ENCODE measurements around the gene GPR37L1.
"Not testable (repeated sequence)": the region's sequence is repeated elsewhere in the genome, so short reads cannot be mapped to it uniquely, and the experiment has no call there.

Gene GPR37L1

DNA sequence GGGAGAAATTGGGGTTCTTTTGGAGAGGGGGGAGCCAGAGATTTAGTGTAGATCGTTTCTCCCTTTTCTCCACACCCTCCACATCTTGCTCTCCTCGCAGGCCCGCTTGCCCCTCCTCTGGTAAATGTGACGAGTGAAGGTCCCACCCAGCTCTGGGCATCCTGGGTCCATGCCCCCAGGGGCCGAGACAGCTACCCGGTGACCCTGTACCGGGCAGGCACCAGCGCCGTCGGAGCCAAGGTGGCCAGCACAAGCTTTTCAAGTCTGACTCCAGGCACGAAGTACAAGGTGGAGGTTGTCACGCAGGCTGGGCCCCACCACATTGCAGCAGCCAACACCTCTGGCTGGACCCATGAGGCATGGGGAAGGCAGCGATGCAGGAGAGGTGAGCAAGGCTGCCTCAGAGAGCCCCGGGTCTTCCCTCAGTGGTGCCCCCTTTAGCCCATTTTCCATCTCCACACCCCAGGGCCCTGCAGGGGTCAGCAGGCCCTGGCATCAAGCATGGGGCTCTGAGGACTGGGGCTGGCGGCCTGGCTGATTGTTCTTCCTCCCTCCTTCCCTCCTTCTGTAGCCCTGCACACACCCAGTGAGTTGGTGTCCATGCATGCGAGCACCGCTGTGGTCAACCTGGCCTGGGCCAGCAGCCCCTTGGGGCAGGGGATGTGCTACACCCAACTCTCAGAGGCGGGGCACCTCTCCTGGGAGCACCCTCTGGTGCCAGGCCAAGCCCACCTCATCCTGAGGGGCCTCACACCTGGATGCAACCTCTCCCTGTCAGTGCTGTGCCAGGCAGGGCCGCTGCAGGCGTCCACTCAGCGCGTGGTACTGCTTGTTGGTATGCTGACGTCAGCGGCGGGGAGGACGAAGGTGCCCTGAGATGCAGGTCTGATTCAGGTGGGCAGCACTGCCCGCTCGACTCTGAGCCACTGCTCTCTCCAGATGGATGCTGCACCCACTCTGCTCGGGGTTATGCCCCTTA lies 54.5 kb downstream of the GPR37L1 start:
- Histone ChIP-seq H3K4me2 (ENCODE audit: low read length) (no peak overlapping the region), H3K79me2 (ENCODE audit: control insufficient read depth, low read length) (no peaks in the 10 kb centered on the region), H4K20me1 (ENCODE audit: control insufficient read depth, insufficient read depth, low read depth, low read length) (no peaks in the 10 kb centered on the region), H3K4me1 (ENCODE audit: control insufficient read depth, low read length) (no peaks in the 10 kb centered on the region), H3K36me3 (ENCODE audit: control insufficient read depth, low read length) (no peaks in the 10 kb centered on the region), H3K27me3 (ENCODE audit: control insufficient read depth, low read length) (peaks cover 5% of the 10 kb centered on the region), H3K4me3 (ENCODE audit: low read length) (no peak overlapping the region), H3K27ac (ENCODE audit: low read depth, low read length) (no peak overlapping the region), H3K9me3 (ENCODE audit: control insufficient read depth, insufficient read depth, low read length) (no peaks in the 10 kb centered on the region), H3K9me2 (replicated peaks; ENCODE audit: control insufficient read depth, low read length) (no peaks in the 10 kb centered on the region), H3F3A (ENCODE audit: control insufficient read depth, insufficient read depth) (no peaks in the 10 kb centered on the region)
- no peak for TF ChIP-seq EZH2phosphoT487 (IDR thresholded peaks at IDR 0.05; ENCODE audit: borderline replicate concordance, low read length)
- TF ChIP-seq, protein P1, sequence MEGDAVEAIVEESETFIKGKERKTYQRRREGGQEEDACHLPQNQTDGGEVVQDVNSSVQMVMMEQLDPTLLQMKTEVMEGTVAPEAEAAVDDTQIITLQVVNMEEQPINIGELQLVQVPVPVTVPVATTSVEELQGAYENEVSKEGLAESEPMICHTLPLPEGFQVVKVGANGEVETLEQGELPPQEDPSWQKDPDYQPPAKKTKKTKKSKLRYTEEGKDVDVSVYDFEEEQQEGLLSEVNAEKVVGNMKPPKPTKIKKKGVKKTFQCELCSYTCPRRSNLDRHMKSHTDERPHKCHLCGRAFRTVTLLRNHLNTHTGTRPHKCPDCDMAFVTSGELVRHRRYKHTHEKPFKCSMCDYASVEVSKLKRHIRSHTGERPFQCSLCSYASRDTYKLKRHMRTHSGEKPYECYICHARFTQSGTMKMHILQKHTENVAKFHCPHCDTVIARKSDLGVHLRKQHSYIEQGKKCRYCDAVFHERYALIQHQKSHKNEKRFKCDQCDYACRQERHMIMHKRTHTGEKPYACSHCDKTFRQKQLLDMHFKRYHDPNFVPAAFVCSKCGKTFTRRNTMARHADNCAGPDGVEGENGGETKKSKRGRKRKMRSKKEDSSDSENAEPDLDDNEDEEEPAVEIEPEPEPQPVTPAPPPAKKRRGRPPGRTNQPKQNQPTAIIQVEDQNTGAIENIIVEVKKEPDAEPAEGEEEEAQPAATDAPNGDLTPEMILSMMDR (IDR thresholded peaks at IDR 0.05; ENCODE audit: low read depth, low read length, poor library complexity, severe bottlenecking) = peak; percentile 14

DNA sequence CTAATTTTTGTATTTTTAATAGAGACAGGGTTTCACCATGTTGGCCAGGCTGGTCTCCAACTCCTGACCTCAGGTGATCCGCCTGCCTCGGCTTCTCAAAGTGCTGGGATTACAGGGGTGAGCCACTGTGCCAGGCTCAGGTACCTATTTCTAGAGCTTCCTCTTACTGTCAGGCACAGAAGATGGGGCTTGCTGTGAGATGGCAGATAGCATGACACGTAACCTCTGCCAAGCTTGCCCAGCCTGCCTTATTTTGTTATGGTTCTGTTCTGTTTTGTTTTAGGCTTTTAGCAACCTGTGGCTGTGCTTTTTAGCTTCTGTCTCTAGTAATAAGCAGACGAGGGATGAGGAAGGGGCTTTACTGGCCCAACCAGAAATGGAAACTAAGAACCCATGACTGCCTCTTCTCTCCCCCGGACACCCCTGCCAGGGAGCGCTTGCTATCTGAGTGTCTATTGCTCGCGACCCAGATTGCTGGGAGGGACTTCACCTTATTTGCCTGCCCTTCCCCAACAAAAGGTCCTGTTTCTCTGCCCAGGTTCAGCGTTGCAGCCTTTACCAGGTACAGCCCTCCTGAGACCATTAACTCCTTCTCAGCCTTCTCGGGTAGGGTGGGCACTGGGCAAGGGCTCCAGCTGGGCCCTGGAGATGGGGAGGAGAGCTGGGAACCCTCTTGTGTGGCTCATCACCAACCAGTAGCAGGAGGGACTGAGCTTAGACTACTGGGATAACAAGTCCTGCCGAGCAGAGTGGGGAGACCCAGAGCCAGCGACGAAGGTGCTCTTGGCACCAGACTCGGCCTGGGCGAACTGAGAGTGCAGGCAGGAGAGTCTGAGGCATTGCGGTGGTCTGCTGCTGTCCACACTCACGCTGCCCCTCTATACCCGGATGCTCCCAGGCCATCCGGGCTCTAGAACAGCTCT lies 57.4 kb downstream of the GPR37L1 start:
- no peaks in the 10 kb centered on the region for H3F3A ChIP-seq (ENCODE audit: control insufficient read depth, insufficient read depth)
- H4K20me1 ChIP-seq (ENCODE audit: control insufficient read depth, insufficient read depth, low read depth, low read length) = no peaks in the 10 kb centered on the region
- H3K9me3 ChIP-seq (ENCODE audit: control insufficient read depth, insufficient read depth, low read length) = no peaks in the 10 kb centered on the region
- TF ChIP-seq, protein P1 (IDR thresholded peaks at IDR 0.05; ENCODE audit: low read depth, low read length, poor library complexity, severe bottlenecking) = no peak
- no peak for TF ChIP-seq EZH2phosphoT487 (IDR thresholded peaks at IDR 0.05; ENCODE audit: borderline replicate concordance, low read length)
- no peak overlapping the region for H3K4me3 ChIP-seq (ENCODE audit: low read length)
- no peaks in the 10 kb centered on the region for H3K79me2 ChIP-seq (ENCODE audit: control insufficient read depth, low read length)
- H3K9me2 ChIP-seq (replicated peaks; ENCODE audit: control insufficient read depth, low read length) = no peaks in the 10 kb centered on the region
- peaks cover 5% of the 10 kb centered on the region for H3K27me3 ChIP-seq (ENCODE audit: control insufficient read depth, low read length)
- H3K36me3 ChIP-seq (ENCODE audit: control insufficient read depth, low read length) = no peaks in the 10 kb centered on the region
- no peaks in the 10 kb centered on the region for H3K4me1 ChIP-seq (ENCODE audit: control insufficient read depth, low read length)
- no peak overlapping the region for H3K4me2 ChIP-seq (ENCODE audit: low read length)
- H3K27ac ChIP-seq (ENCODE audit: low read depth, low read length) = no peak overlapping the region

DNA sequence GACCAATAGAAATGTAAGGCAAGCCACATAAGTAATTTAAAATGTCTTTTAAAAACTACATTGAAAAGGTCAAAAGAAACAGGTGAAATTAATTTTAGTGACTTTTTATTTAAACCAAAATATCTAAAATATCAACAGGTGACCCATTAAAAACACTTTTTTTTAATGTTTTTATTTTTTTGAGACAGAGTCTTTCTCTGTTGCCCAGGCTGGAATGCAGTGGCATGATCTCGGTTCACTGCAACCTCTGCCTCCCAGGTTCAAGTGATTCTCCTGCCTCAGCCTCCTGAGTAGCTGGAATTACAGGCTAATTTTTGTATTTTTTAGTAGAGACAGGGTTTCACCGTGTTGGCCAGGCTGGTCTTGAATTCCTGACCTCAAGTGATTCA lies 58.0 kb downstream of the GPR37L1 start:
- not testable (repeated sequence) for H3K4me2 ChIP-seq (ENCODE audit: low read length); H3F3A ChIP-seq (ENCODE audit: control insufficient read depth, insufficient read depth); H3K27me3 ChIP-seq (ENCODE audit: control insufficient read depth, low read length)

More for the DNA sequence above, 58.0 kb downstream of the GPR37L1 start:
- not testable (repeated sequence) for H3K4me3 ChIP-seq (ENCODE audit: low read length); H3K79me2 ChIP-seq (ENCODE audit: control insufficient read depth, low read length); H3K36me3 ChIP-seq (ENCODE audit: control insufficient read depth, low read length); H3K9me3 ChIP-seq (ENCODE audit: control insufficient read depth, insufficient read depth, low read length); H3K9me2 ChIP-seq (replicated peaks; ENCODE audit: control insufficient read depth, low read length); H3K4me1 ChIP-seq (ENCODE audit: control insufficient read depth, low read length); H3K27ac ChIP-seq (ENCODE audit: low read depth, low read length); H4K20me1 ChIP-seq (ENCODE audit: control insufficient read depth, insufficient read depth, low read depth, low read length)

Measured in DOHH2 (cell line).